ENCODE data around the gene SLC22A17. TPM values are rescaled to one million over a fixed set of nuclear protein-coding genes. Genes with fewer than 3 reads are reported as not detected.

SLC22A17 gene
- total and polyA plus RNA-seq, 2 of the 13 experiments (the other 11 are each of a cell fraction or from before 2014, with no cell fraction given): 0.95 to 1.1 TPM

- TF ChIP-seq KIAA2018 (CRISPR knock-in tag; IDR thresholded peaks at IDR 0.05; ENCODE audit: borderline replicate concordance) (peak; percentile 94), MAFG (CRISPR knock-in tag; IDR thresholded peaks at IDR 0.05) (no peak), ZNF20 (CRISPR knock-in tag; IDR thresholded peaks at IDR 0.05) (peak; percentile 17; the same call in 1 of the 2 replicates), ZNF260 (CRISPR knock-in tag; IDR thresholded peaks at IDR 0.05; ENCODE audit: borderline replicate concordance, low read depth) (no peak), HDAC6 (IDR thresholded peaks at IDR 0.05; ENCODE audit: low read depth, low read length) (0 out of 2 replicates have a peak, but pooled peaks have one; percentile 80), NFATC3 (CRISPR knock-in tag; IDR thresholded peaks at IDR 0.05) (peak; percentile 77; the same call in 1 of the 2 replicates), ZNF703 (CRISPR knock-in tag; IDR thresholded peaks at IDR 0.05; ENCODE audit: borderline replicate concordance) (no peak), ZNF788 (CRISPR knock-in tag; IDR thresholded peaks at IDR 0.05; ENCODE audit: borderline replicate concordance) (peak; percentile 89), KLF15 (CRISPR knock-in tag; IDR thresholded peaks at IDR 0.05; ENCODE audit: borderline replicate concordance) (peak; percentile 77; the same call in 1 of the 2 replicates), PLSCR1 (CRISPR knock-in tag; IDR thresholded peaks at IDR 0.05; ENCODE audit: borderline replicate concordance) (no peak), ZNF747 (CRISPR knock-in tag; IDR thresholded peaks at IDR 0.05; ENCODE audit: borderline replicate concordance) (peak; percentile 69), ZNF264 (CRISPR knock-in tag; IDR thresholded peaks at IDR 0.05) (peak; percentile 50; the same call in 1 of the 2 replicates), KDM1A (CRISPR knock-in tag; IDR thresholded peaks at IDR 0.05) (0 out of 2 replicates have a peak, but pooled peaks have one; percentile 41), ZNF317 (CRISPR knock-in tag; IDR thresholded peaks at IDR 0.05) (peak; percentile 83; the same call in 1 of the 2 replicates), AFF4 (CRISPR knock-in tag; IDR thresholded peaks at IDR 0.05) (peak; percentile 69; the same call in 1 of the 2 replicates)
Observed at GRCh38 chr14:23302290-23303225, 50.1 kb downstream of the SLC22A17 start, which contains the start of gene PPP1R3E (continued).
